ENCODE results near the gene TUBA1A.

The TUBA1A gene

GRCh38 chr12:49188916-49189367 lies at the start of gene TUBA1A:
TSS of gene TUBA1A (minus strand) at chr12:49189080. CDS start at chr12:49188979, 101 bp downstream.
- Histone ChIP-seq H3K27me3 (ENCODE audit: control insufficient read depth in 1 of 2, insufficient read depth in 2 of 2, low read length in 2 of 2) (no peaks in the 10 kb centered on the region), H3K4me3 (ENCODE audit: low read length in 2 of 2) (peak within 1 kb of the TSS; percentile 95 to 97), H3K4me1 (ENCODE audit: control insufficient read depth, insufficient read depth, low read length) (peaks cover 12% of the 10 kb centered on the region), H3K36me3 (ENCODE audit: control insufficient read depth in 2 of 2, insufficient read depth in 2 of 2, low read length in 2 of 2) (peaks cover 12 to 17% of the 10 kb centered on the region in 2 donors), H3K9ac (ENCODE audit: low read length in 2 of 2) (peak within 1 kb of the TSS; percentile 95 to 97), H3K27ac (ENCODE audit: low read length) (peak within 1 kb of the TSS; percentile 99), H3K9me3 (ENCODE audit: control insufficient read depth in 2 of 2, low read length in 2 of 2) (no peaks in the 10 kb centered on the region)

- Histone ChIP-seq H3K4me3 (ENCODE audit: low read length in 2 of 2) (no peak overlapping the region), H3K27me3 (ENCODE audit: control insufficient read depth in 1 of 2, insufficient read depth in 2 of 2, low read length in 2 of 2) (no peaks in the 10 kb centered on the region), H3K9ac (ENCODE audit: low read length in 2 of 2) (no peak overlapping the region), H3K9me3 (ENCODE audit: control insufficient read depth in 2 of 2, low read length in 2 of 2) (no peaks in the 10 kb centered on the region), H3K4me1 (ENCODE audit: control insufficient read depth, insufficient read depth, low read length) (peaks cover 27% of the 10 kb centered on the region), H3K36me3 (ENCODE audit: control insufficient read depth in 2 of 2, insufficient read depth in 2 of 2, low read length in 2 of 2) (no peaks in the 10 kb centered on the region), H3K27ac (ENCODE audit: low read length) (no peak overlapping the region)
Measured at GRCh38 chr12:49236423-49236822, 47.5 kb upstream of the TUBA1A start.

- no peaks in the 10 kb centered on the region for H3K9me3 ChIP-seq (ENCODE audit: control insufficient read depth in 2 of 2, low read length in 2 of 2)
- peak overlapping the region; percentile 92 for H3K27ac ChIP-seq (ENCODE audit: low read length)
- no peaks in the 10 kb centered on the region for H3K27me3 ChIP-seq (ENCODE audit: control insufficient read depth in 1 of 2, insufficient read depth in 2 of 2, low read length in 2 of 2)
- H3K4me1 ChIP-seq (ENCODE audit: control insufficient read depth, insufficient read depth, low read length) = peaks cover 27% of the 10 kb centered on the region
- peak overlapping the region; percentile 63 to 71 for H3K4me3 ChIP-seq (ENCODE audit: low read length in 2 of 2)
- peak overlapping the region; percentile 58 to 78 for H3K9ac ChIP-seq (ENCODE audit: low read length in 2 of 2)
- no peaks in the 10 kb centered on the region for H3K36me3 ChIP-seq (ENCODE audit: control insufficient read depth in 2 of 2, insufficient read depth in 2 of 2, low read length in 2 of 2)
Measured at GRCh38 chr12:49233842-49234526, 45.1 kb upstream of the TUBA1A start.

GRCh38 chr12:49232940-49233841 lies 44.3 kb upstream of the TUBA1A start:
- no peaks in the 10 kb centered on the region for H3K9me3 ChIP-seq (ENCODE audit: control insufficient read depth in 2 of 2, low read length in 2 of 2)
- H3K4me1 ChIP-seq (ENCODE audit: control insufficient read depth, insufficient read depth, low read length) = peaks cover 27% of the 10 kb centered on the region
- no peaks in the 10 kb centered on the region for H3K27me3 ChIP-seq (ENCODE audit: control insufficient read depth in 1 of 2, insufficient read depth in 2 of 2, low read length in 2 of 2)
- peak overlapping the region; percentile 63 to 71 for H3K4me3 ChIP-seq (ENCODE audit: low read length in 2 of 2)
- H3K9ac ChIP-seq (ENCODE audit: low read length in 2 of 2) = peak overlapping the region; percentile 58 to 73
- H3K36me3 ChIP-seq (ENCODE audit: control insufficient read depth in 2 of 2, insufficient read depth in 2 of 2, low read length in 2 of 2) = no peaks in the 10 kb centered on the region
- peak overlapping the region; percentile 92 for H3K27ac ChIP-seq (ENCODE audit: low read length)

- Histone ChIP-seq H3K4me3 (ENCODE audit: low read length in 2 of 2) (peak overlapping the region in 1 of 2 donors; percentile 71), H3K9ac (ENCODE audit: low read length in 2 of 2) (peak overlapping the region; percentile 47 to 58), H3K27ac (ENCODE audit: low read length) (peak overlapping the region; percentile 92), H3K27me3 (ENCODE audit: control insufficient read depth in 1 of 2, insufficient read depth in 2 of 2, low read length in 2 of 2) (no peaks in the 10 kb centered on the region), H3K4me1 (ENCODE audit: control insufficient read depth, insufficient read depth, low read length) (peaks cover 27% of the 10 kb centered on the region), H3K36me3 (ENCODE audit: control insufficient read depth in 2 of 2, insufficient read depth in 2 of 2, low read length in 2 of 2) (no peaks in the 10 kb centered on the region), H3K9me3 (ENCODE audit: control insufficient read depth in 2 of 2, low read length in 2 of 2) (no peaks in the 10 kb centered on the region)
Measured at GRCh38 chr12:49231878-49232655, 43.2 kb upstream of the TUBA1A start.

- Histone ChIP-seq H3K4me1 (ENCODE audit: control insufficient read depth, insufficient read depth, low read length) (peaks cover 27% of the 10 kb centered on the region), H3K36me3 (ENCODE audit: control insufficient read depth in 2 of 2, insufficient read depth in 2 of 2, low read length in 2 of 2) (no peaks in the 10 kb centered on the region), H3K27ac (ENCODE audit: low read length) (no peak overlapping the region), H3K9me3 (ENCODE audit: control insufficient read depth in 2 of 2, low read length in 2 of 2) (no peaks in the 10 kb centered on the region), H3K4me3 (ENCODE audit: low read length in 2 of 2) (no peak overlapping the region), H3K27me3 (ENCODE audit: control insufficient read depth in 1 of 2, insufficient read depth in 2 of 2, low read length in 2 of 2) (no peaks in the 10 kb centered on the region), H3K9ac (ENCODE audit: low read length in 2 of 2) (no peak overlapping the region)
Measured at GRCh38 chr12:49230805-49231194, 41.9 kb upstream of the TUBA1A start.

- H3K4me3 ChIP-seq (ENCODE audit: low read length in 2 of 2) = no peak overlapping the region
- no peak overlapping the region for H3K9ac ChIP-seq (ENCODE audit: low read length in 2 of 2)
- H3K4me1 ChIP-seq (ENCODE audit: control insufficient read depth, insufficient read depth, low read length) = peaks cover 27% of the 10 kb centered on the region
- no peaks in the 10 kb centered on the region for H3K36me3 ChIP-seq (ENCODE audit: control insufficient read depth in 2 of 2, insufficient read depth in 2 of 2, low read length in 2 of 2)
- no peak overlapping the region for H3K27ac ChIP-seq (ENCODE audit: low read length)
- H3K27me3 ChIP-seq (ENCODE audit: control insufficient read depth in 1 of 2, insufficient read depth in 2 of 2, low read length in 2 of 2) = no peaks in the 10 kb centered on the region
- no peaks in the 10 kb centered on the region for H3K9me3 ChIP-seq (ENCODE audit: control insufficient read depth in 2 of 2, low read length in 2 of 2)
Measured at GRCh38 chr12:49230176-49230804, 41.4 kb upstream of the TUBA1A start.

GRCh38 chr12:49228653-49229052 lies 39.8 kb upstream of the TUBA1A start:
- no peak overlapping the region for H3K27ac ChIP-seq (ENCODE audit: low read length)

GRCh38 chr12:49227713-49228112 lies 38.8 kb upstream of the TUBA1A start:
- H3K27ac ChIP-seq (ENCODE audit: low read length) = no peak overlapping the region
- no peaks in the 10 kb centered on the region for H3K27me3 ChIP-seq (ENCODE audit: control insufficient read depth in 1 of 2, insufficient read depth in 2 of 2, low read length in 2 of 2)
- no peaks in the 10 kb centered on the region for H3K9me3 ChIP-seq (ENCODE audit: control insufficient read depth in 2 of 2, low read length in 2 of 2)
- no peak overlapping the region for H3K9ac ChIP-seq (ENCODE audit: low read length in 2 of 2)
- H3K36me3 ChIP-seq (ENCODE audit: control insufficient read depth in 2 of 2, insufficient read depth in 2 of 2, low read length in 2 of 2) = no peaks in the 10 kb centered on the region
- peaks cover 9% of the 10 kb centered on the region for H3K4me1 ChIP-seq (ENCODE audit: control insufficient read depth, insufficient read depth, low read length)
- no peak overlapping the region for H3K4me3 ChIP-seq (ENCODE audit: low read length in 2 of 2)

More at GRCh38 chr12:49228653-49229052, 39.8 kb upstream of the TUBA1A start:
- H3K9ac ChIP-seq (ENCODE audit: low read length in 2 of 2) = no peak overlapping the region
- peaks cover 18% of the 10 kb centered on the region for H3K4me1 ChIP-seq (ENCODE audit: control insufficient read depth, insufficient read depth, low read length)
- no peaks in the 10 kb centered on the region for H3K27me3 ChIP-seq (ENCODE audit: control insufficient read depth in 1 of 2, insufficient read depth in 2 of 2, low read length in 2 of 2)
- no peaks in the 10 kb centered on the region for H3K9me3 ChIP-seq (ENCODE audit: control insufficient read depth in 2 of 2, low read length in 2 of 2)
- H3K4me3 ChIP-seq (ENCODE audit: low read length in 2 of 2) = no peak overlapping the region
- no peaks in the 10 kb centered on the region for H3K36me3 ChIP-seq (ENCODE audit: control insufficient read depth in 2 of 2, insufficient read depth in 2 of 2, low read length in 2 of 2)

- no peaks in the 10 kb centered on the region for H3K4me1 ChIP-seq (ENCODE audit: control insufficient read depth, insufficient read depth, low read length)
- H3K36me3 ChIP-seq (ENCODE audit: control insufficient read depth in 2 of 2, insufficient read depth in 2 of 2, low read length in 2 of 2) = no peaks in the 10 kb centered on the region
- H3K4me3 ChIP-seq (ENCODE audit: low read length in 2 of 2) = no peak overlapping the region
- H3K27ac ChIP-seq (ENCODE audit: low read length) = no peak overlapping the region
- H3K9me3 ChIP-seq (ENCODE audit: control insufficient read depth in 2 of 2, low read length in 2 of 2) = no peaks in the 10 kb centered on the region
- H3K27me3 ChIP-seq (ENCODE audit: control insufficient read depth in 1 of 2, insufficient read depth in 2 of 2, low read length in 2 of 2) = no peaks in the 10 kb centered on the region
- H3K9ac ChIP-seq (ENCODE audit: low read length in 2 of 2) = no peak overlapping the region
Measured at GRCh38 chr12:49225576-49226166, 36.8 kb upstream of the TUBA1A start.
